IMR-90 (cell line): Measurements from ENCODE around the gene GNL1. TPM values are rescaled to one million over a fixed set of nuclear protein-coding genes. Genes with fewer than 3 reads are reported as not detected.

Experiments
- ATAC-seq: fragments of 200-7000 bp; cut with Tn5 transposase; 2 replicates; pipeline ENCODE4 v1.9.1; 2020; ENCODE audit warnings: low read depth, mild to moderate bottlenecking, moderate library complexity
- BruUV-seq: library from RNA; stranded (reverse); fragments of 400-500 nt; replicated peaks from 2 replicates; lab custom pipeline; 2021; lab: Mats Ljungman, UMichigan
- CTCF ChIA-PET: fragments of 300-600 bp; formaldehyde crosslinking; extraction: SDS; loops from one replicate; lab custom pipeline; 2021; ENCODE audit warnings: antibody characterized with exemption; lab: Yijun Ruan, JAX
- POLR2A ChIA-PET: fragments of 300-600 bp; sonication (Branson Sonifier 250); formaldehyde crosslinking; loops from one replicate; lab custom pipeline; 2022; ENCODE audit warnings: antibody characterized with exemption; ENCODE audit not compliant: unreplicated experiment; lab: Charles Lee
- DNase-seq: peaks from one replicate; pipeline ENCODE4 v3.0.0; 2013
- H2AFZ ChIP-seq: replicated peaks from 2 replicates; pipeline ENCODE3; 2013; ENCODE audit warnings: low read length, mild to moderate bottlenecking; ENCODE audit not compliant: poor library complexity
- H2AK5ac ChIP-seq: 2 replicates; pipeline ENCODE4 v1.6.1; 2013; ENCODE audit warnings: low read depth, low read length, inconsistent platforms
- H2AK9ac ChIP-seq: replicated peaks from 2 replicates; pipeline ENCODE3; 2013; ENCODE audit warnings: mild to moderate bottlenecking, low read depth, low read length, moderate library complexity; ENCODE audit not compliant: poor library complexity
- H2BK120ac ChIP-seq: 2 replicates; pipeline ENCODE4 v1.6.1; 2013; ENCODE audit warnings: low read depth, low read length, inconsistent platforms
- H2BK15ac ChIP-seq: 3 replicates; pipeline ENCODE4 v1.6.1; 2013; ENCODE audit warnings: low read depth, low read length, inconsistent platforms
- H2BK20ac ChIP-seq: 2 replicates; pipeline ENCODE4 v1.6.1; 2013; ENCODE audit warnings: low read depth, mild to moderate bottlenecking, inconsistent platforms, low read length, moderate library complexity
- H2BK5ac ChIP-seq: 2 replicates; pipeline ENCODE4 v1.6.1; 2013; ENCODE audit warnings: mild to moderate bottlenecking, low read depth, low read length, inconsistent platforms; ENCODE audit not compliant: poor library complexity, severe bottlenecking
- H3K14ac ChIP-seq: replicated peaks from 2 replicates; pipeline ENCODE4 v1.6.1; 2013; ENCODE audit warnings: low read depth, low read length, inconsistent platforms
- H3K18ac ChIP-seq: 2 replicates; pipeline ENCODE4 v1.6.1; 2013; ENCODE audit warnings: low read depth, low read length, control low read depth
- H3K23ac ChIP-seq: 2 replicates; pipeline ENCODE4 v1.6.1; 2013; ENCODE audit warnings: low read depth, low read length, inconsistent platforms
- H3K27ac ChIP-seq: 2 replicates; pipeline ENCODE4 v1.5.1; 2013; ENCODE audit warnings: mild to moderate bottlenecking, control low read depth, low read length; ENCODE audit not compliant: insufficient read depth
- H3K27me3 ChIP-seq: 2 replicates; pipeline ENCODE4 v1.6.1; 2013; ENCODE audit warnings: low read length; ENCODE audit not compliant: control insufficient read depth, insufficient read depth
- H3K36me3 ChIP-seq: 2 replicates; pipeline ENCODE4 v1.6.1; 2013; ENCODE audit warnings: low read length, mixed read lengths; ENCODE audit not compliant: control insufficient read depth, insufficient read depth
- H3K4ac ChIP-seq: 2 replicates; pipeline ENCODE4 v1.6.1; 2013; ENCODE audit warnings: low read depth, low read length, inconsistent platforms
- H3K4me1 ChIP-seq: 2 replicates; pipeline ENCODE4 v1.6.1; 2013; ENCODE audit warnings: low read length, mixed read lengths; ENCODE audit not compliant: control insufficient read depth, insufficient read depth
- H3K4me2 ChIP-seq: 2 replicates; pipeline ENCODE4 v1.6.1; 2013; ENCODE audit warnings: low read depth, mild to moderate bottlenecking, control low read depth, low read length, moderate library complexity
- H3K4me3 ChIP-seq: 2 replicates; pipeline ENCODE4 v1.5.1; 2013; ENCODE audit warnings: low read depth, mild to moderate bottlenecking, control low read depth, low read length, moderate library complexity; ENCODE audit not compliant: insufficient read depth
- H3K56ac ChIP-seq: 2 replicates; pipeline ENCODE4 v1.6.1; 2013; ENCODE audit warnings: low read length, inconsistent platforms; ENCODE audit not compliant: insufficient read depth; ENCODE audit errors: extremely low read depth
- H3K79me1 ChIP-seq, 2 experiments: 2 replicates each; pipeline ENCODE4 v1.6.1; 2013; ENCODE audit warnings: low read length in 2 of 2, inconsistent platforms in 1 of 2, low read depth in 1 of 2
- H3K9ac ChIP-seq: 2 replicates; pipeline ENCODE4 v1.6.1; 2013; ENCODE audit warnings: low read depth, low read length, control low read depth
- H3K9me1 ChIP-seq: 2 replicates; pipeline ENCODE4 v1.6.1; 2013; ENCODE audit warnings: low read length, inconsistent platforms; ENCODE audit not compliant: insufficient read depth
- H3K9me3 ChIP-seq: 2 replicates; pipeline ENCODE4 v1.6.1; 2013; ENCODE audit warnings: low read length; ENCODE audit not compliant: control insufficient read depth, insufficient read depth
- H4K20me1 ChIP-seq: 2 replicates; pipeline ENCODE4 v1.6.1; 2013; ENCODE audit warnings: low read length, inconsistent platforms; ENCODE audit not compliant: insufficient read depth
- H4K5ac ChIP-seq: 2 replicates; pipeline ENCODE4 v1.6.1; 2013; ENCODE audit warnings: mild to moderate bottlenecking, low read depth, low read length, control low read depth
- H4K8ac ChIP-seq, 2 experiments: 2 replicates each; pipeline ENCODE4 v1.6.1; 2013; ENCODE audit warnings: low read depth in 2 of 2, low read length in 2 of 2, control low read depth in 1 of 2, inconsistent platforms in 1 of 2
- H4K91ac ChIP-seq: 2 replicates; pipeline ENCODE4 v1.6.1; 2013; ENCODE audit warnings: low read depth, low read length, inconsistent platforms; ENCODE audit not compliant: insufficient read depth
- BHLHE40 ChIP-seq: fragments of 150-350 bp; IDR thresholded peaks from 2 replicates; pipeline ENCODE4 v1.6.1; 2016; ENCODE audit warnings: mild to moderate bottlenecking, low read depth, low read length
- CHD1 ChIP-seq: IDR thresholded peaks from 2 replicates; pipeline ENCODE4 v1.6.1; 2012; ENCODE audit warnings: low read depth, low read length, improper control_type of control experiment
- FOS ChIP-seq: fragments of 150-350 bp; IDR thresholded peaks from 2 replicates; pipeline ENCODE4 v1.6.1; 2016; ENCODE audit warnings: low read depth, low read length
- MAZ ChIP-seq: IDR thresholded peaks from 2 replicates; pipeline ENCODE4 v1.6.1; 2012; ENCODE audit warnings: low read depth, mild to moderate bottlenecking, low read length, improper control_type of control experiment, moderate library complexity, borderline replicate concordance
- MXI1 ChIP-seq: IDR thresholded peaks from 2 replicates; pipeline ENCODE4 v1.6.1; 2012; ENCODE audit warnings: low read depth, mild to moderate bottlenecking, low read length, moderate library complexity, borderline replicate concordance
- RAD21 ChIP-seq: IDR thresholded peaks from 2 replicates; pipeline ENCODE4 v1.6.1; 2012; ENCODE audit warnings: low read length, improper control_type of control experiment
- RCOR1 ChIP-seq: IDR thresholded peaks from 2 replicates; pipeline ENCODE4 v1.6.1; 2012; ENCODE audit warnings: mild to moderate bottlenecking, low read length, improper control_type of control experiment; ENCODE audit not compliant: insufficient replicate concordance
- WGBS, 2 experiments: methylation state at CpG; one replicate each; pipeline versions ENCODE4 v1.1.5 to v1.1.7; 2013; ENCODE audit warnings: missing lambda C conversion rate in 2 of 2; ENCODE audit not compliant: insufficient read length in 1 of 2; ENCODE audit errors: extremely low coverage in 2 of 2; 5-methylcytosine and 5-hydroxymethylcytosine counted together
- dilution Hi-C: fragments of 300-500 bp; cut with HindIII; formaldehyde crosslinking; loops from one replicate; pipeline ENCODE4 v1.14.3; 2018; ENCODE audit warnings: low sequenced_read_pairs; ENCODE audit not compliant: unreplicated experiment
- in situ Hi-C: fragments of 300-500 bp; cut with MboI; formaldehyde crosslinking; loops from 3 replicates; pipeline ENCODE4 v1.14.3; 2019; ENCODE audit warnings: low sequenced_read_pairs, inconsistent platforms, mixed read lengths
- intact Hi-C: fragments of 100-400 bp; cut with micrococcal nuclease; formaldehyde crosslinking; loops from 2 replicates; pipeline ENCODE4 v1.10.0; 2022
- polyA plus RNA-seq, 3 experiments: library from polyadenylated mRNA; depleted of rRNA; stranded (reverse); fragments of >200 nt; gene quantifications; 2 replicates each; pipeline ENCODE4 v1.2.3, GENCODE V29; 2012; ENCODE audit warnings: low replicate concordance in 1 of 3
- total RNA-seq: library from RNA; depleted of rRNA; stranded (reverse); fragments of >200 nt; gene quantifications from 2 replicates; pipeline ENCODE4 v1.2.3, GENCODE V29; 2012

GNL1 gene
- total and polyA plus RNA-seq, 2 of the 4 experiments (the other 2 are of a cell fraction) = 40.5 to 44.0 TPM

- WGBS, 2 experiments = 29% methylated on average over 4 of the region's 34 CpGs; no CpG with 5 or more reads in 1 of the 2 experiments
- Histone ChIP-seq H4K91ac (peak overlapping the region; percentile 83), H2BK20ac (no peak overlapping the region), H3K14ac (peak overlapping the region; percentile 84), H3K9me3 (no peaks in the 10 kb centered on the region), H2BK15ac (peak overlapping the region; percentile 64; the same call in 1 of the 3 replicates), H4K8ac (peak overlapping the region; percentile 71 to 87), H2AK5ac (peak overlapping the region; percentile 74; the same call in 1 of the 2 replicates), H4K20me1 (no peaks in the 10 kb centered on the region), H3K4me1 (peaks cover 2% of the 10 kb centered on the region), H4K5ac (peak overlapping the region; percentile 74), H3K27me3 (no peaks in the 10 kb centered on the region), H3K4me2 (peak overlapping the region; percentile 85), H3K27ac (peak overlapping the region; percentile 96), H2BK5ac (peak overlapping the region; percentile 88), H2BK120ac (peak overlapping the region; percentile 45; the same call in 1 of the 2 replicates), H2AFZ (peak overlapping the region; percentile 97), H3K9ac (peak overlapping the region; percentile 84), H3K4ac (peak overlapping the region; percentile 90), H3K9me1 (peaks cover 6% of the 10 kb centered on the region; the same call in 1 of the 2 replicates), H3K56ac (peak overlapping the region; percentile 75), H3K36me3 (peaks cover 32% of the 10 kb centered on the region), H3K23ac (peak overlapping the region; percentile 88), H3K79me1 (peaks cover 10 to 70% of the 10 kb centered on the region in 2 experiments), H3K4me3 (peak overlapping the region; percentile 94), H3K18ac (peak overlapping the region; percentile 46; the same call in 1 of the 2 replicates), H2AK9ac (peak overlapping the region; percentile 98)
- intact Hi-C loops = no loop called here
- ChIA-PET POLR2A (no interaction called here), CTCF (interaction anchor here (1.1 to 1.7 kb wide), 4 partner anchors 10 to 73 kb away, joined by 3 to 8 read pairs (median 4); no protein-coding TSS in a partner anchor)
- DNase-seq = peak; percentile 23
- BruUV-seq = no TSS peak
- peak; percentile 18 for ATAC-seq
- in situ Hi-C loops = no loop called here
- no peak for TF ChIP-seq CHD1
- no peak for TF ChIP-seq MAZ
- TF ChIP-seq RCOR1 = no peak
- no peak for TF ChIP-seq MXI1
- TF ChIP-seq FOS = no peak
- TF ChIP-seq RAD21 = no peak
- TF ChIP-seq BHLHE40 = no peak
- dilution Hi-C loops = no loop called here
Measured at GRCh38 chr6:30554962-30555815, 1.1 kb downstream of the GNL1 start.
